LNCaP clone FGC (cell line): ENCODE measurements around the gene CABP2.

Source experiments
- DNase-seq: peaks from one replicate; pipeline ENCODE4 v3.0.0-alpha.2; 2011; ENCODE audit warnings: low read depth
- H3K4me3 ChIP-seq: 2 replicates; pipeline ENCODE4 v1.5.1; 2011; ENCODE audit warnings: mild to moderate bottlenecking, low read depth, low read length, control low read depth
- CTCF ChIP-seq: IDR thresholded peaks from 2 replicates; pipeline ENCODE4 v1.5.1; 2012; ENCODE audit warnings: mild to moderate bottlenecking; ENCODE audit not compliant: control insufficient read depth, insufficient read depth; ENCODE audit errors: extremely low read depth

The CABP2 gene

GRCh38 chr11:67538306-67538705, 15.1 kb upstream of the CABP2 start:
- no peak for TF ChIP-seq CTCF
- H3K4me3 ChIP-seq: no peak overlapping the region
- DNase-seq: no peak

GRCh38 chr11:67535561-67535960, 12.3 kb upstream of the CABP2 start:
- TF ChIP-seq CTCF: no peak
- DNase-seq: no peak
- no peak overlapping the region for H3K4me3 ChIP-seq

- no peak for DNase-seq
- TF ChIP-seq CTCF: no peak
- H3K4me3 ChIP-seq: no peak overlapping the region
These were observed 10.9 kb upstream of the CABP2 start for GRCh38 chr11:67534070-67534679.

- DNase-seq: no peak
- H3K4me3 ChIP-seq: no peak overlapping the region
- no peak for TF ChIP-seq CTCF
These were observed 9.6 kb upstream of the CABP2 start for GRCh38 chr11:67532889-67533288.

GRCh38 chr11:67530282-67530592, 7.0 kb upstream of the CABP2 start:
- no peak for DNase-seq
- H3K4me3 ChIP-seq: no peak overlapping the region
- no peak for TF ChIP-seq CTCF

- no peak for TF ChIP-seq CTCF
- no peak overlapping the region for H3K4me3 ChIP-seq
- DNase-seq: no peak
These were observed 5.1 kb upstream of the CABP2 start for GRCh38 chr11:67528376-67528775.

- no peak for TF ChIP-seq CTCF
- no peak for DNase-seq
- no peak overlapping the region for H3K4me3 ChIP-seq
These were observed 2.2 kb upstream of the CABP2 start for GRCh38 chr11:67525275-67525976.
